ENCODE data around the gene HOXA9. TPM values are rescaled to one million over a fixed set of nuclear protein-coding genes. Genes with fewer than 3 reads are reported as not detected.

The HOXA9 gene
- total RNA-seq, 2 experiments from 2014 or later, result not detected

- POLR2A ChIA-PET, result interaction anchor here (0.8 kb wide), 1 partner anchor 299 kb away, joined by 4 read pairs; no protein-coding TSS in a partner anchor
- no peaks in the 10 kb centered on the region for H3K9me2 ChIP-seq (ENCODE audit: insufficient read depth, low read length)
- no peaks in the 10 kb centered on the region for H3K9me3 ChIP-seq (ENCODE audit: low read length)
- H3K79me2 ChIP-seq (ENCODE audit: insufficient read depth, low read depth, low read length), result peaks cover 8% of the 10 kb centered on the region; the same call in 1 of the 2 replicates
- no TSS peak for BruUV-seq (replicated peaks)
- H3K4me3 ChIP-seq (ENCODE audit: low read depth, low read length, poor library complexity, severe bottlenecking), result peak within 1 kb of the TSS; percentile 75
- DNase-seq (ENCODE audit: low spot score), result no peak
- H3K36me3 ChIP-seq (ENCODE audit: insufficient read depth, low read length), result peaks cover 11% of the 10 kb centered on the region
- CTCF ChIA-PET (ENCODE audit: unreplicated experiment), result interaction anchor here (0.6 kb wide), 1 partner anchor 14 kb away, joined by 3 read pairs; no protein-coding TSS in a partner anchor
- TF ChIP-seq CTCF (conservative IDR thresholded peaks at IDR 0.05; ENCODE audit: low read length) (no peak), EZH2phosphoT487 (IDR thresholded peaks at IDR 0.05; ENCODE audit: borderline replicate concordance, low read depth, low read length) (no peak)
- no peak within 1 kb of the TSS for H2AFZ ChIP-seq (ENCODE audit: low read length)
- H3K27ac ChIP-seq (ENCODE audit: low read depth, low read length, poor library complexity, severe bottlenecking), result no peak within 1 kb of the TSS
- intact Hi-C loops (cut with micrococcal nuclease; ENCODE audit: unreplicated experiment), result no loop called here
- H3K4me1 ChIP-seq (ENCODE audit: insufficient read depth, low read length, poor library complexity, severe bottlenecking), result peaks cover 35% of the 10 kb centered on the region
- H4K20me1 ChIP-seq (ENCODE audit: insufficient read depth, low read length), result no peaks in the 10 kb centered on the region
- peak within 1 kb of the TSS; percentile 94 for H3K4me2 ChIP-seq (ENCODE audit: low read length)
Observed at GRCh38 chr7:27147199-27148030, 17.9 kb downstream of the HOXA9 start, which contains the start of gene HOXA6. TSS of gene HOXA6 (minus strand) at chr7:27147774. CDS start at chr7:27147749, 25 bp downstream.

- no peak overlapping the region for H3K27ac ChIP-seq (ENCODE audit: low read depth, low read length, poor library complexity, severe bottlenecking)
- peaks cover 29% of the 10 kb centered on the region for H3K4me1 ChIP-seq (ENCODE audit: insufficient read depth, low read length, poor library complexity, severe bottlenecking)
- H3K9me2 ChIP-seq (ENCODE audit: insufficient read depth, low read length), result no peaks in the 10 kb centered on the region
- ChIA-PET CTCF (ENCODE audit: unreplicated experiment) (interaction anchor here (0.6 kb wide), 1 partner anchor 15 kb away, joined by 3 read pairs; no protein-coding TSS in a partner anchor), POLR2A (interaction anchor here (0.8 kb wide), 1 partner anchor 298 kb away, joined by 4 read pairs; no protein-coding TSS in a partner anchor)
- peaks cover 11% of the 10 kb centered on the region for H3K36me3 ChIP-seq (ENCODE audit: insufficient read depth, low read length)
- no peak for TF ChIP-seq CTCF (conservative IDR thresholded peaks at IDR 0.05; ENCODE audit: low read length)
- TF ChIP-seq EZH2phosphoT487 (IDR thresholded peaks at IDR 0.05; ENCODE audit: borderline replicate concordance, low read depth, low read length), result no peak
- no peaks in the 10 kb centered on the region for H3K9me3 ChIP-seq (ENCODE audit: low read length)
- no TSS peak for BruUV-seq (replicated peaks)
- H4K20me1 ChIP-seq (ENCODE audit: insufficient read depth, low read length), result no peaks in the 10 kb centered on the region
- H2AFZ ChIP-seq (ENCODE audit: low read length), result no peak overlapping the region
- intact Hi-C loops (cut with micrococcal nuclease; ENCODE audit: unreplicated experiment), result no loop called here
- H3K79me2 ChIP-seq (ENCODE audit: insufficient read depth, low read depth, low read length), result peaks cover 8% of the 10 kb centered on the region; the same call in 1 of the 2 replicates
- H3K4me2 ChIP-seq (ENCODE audit: low read length), result peak overlapping the region; percentile 94; the same call in 1 of the 2 replicates
- no peak overlapping the region for H3K4me3 ChIP-seq (ENCODE audit: low read depth, low read length, poor library complexity, severe bottlenecking)
- DNase-seq (ENCODE audit: low spot score), result no peak
Observed at GRCh38 chr7:27146491-27147198, 18.7 kb downstream of the HOXA9 start.

Measured in OCI-LY7 (cell line).